SK-N-SH (cell line): ENCODE measurements around the gene OVAAL.

ENCODE experiments used
- EP300 ChIP-seq, 2 experiments: IDR thresholded peaks; 2 replicates each; pipeline versions ENCODE4 v1.4.0 to v1.6.1; 2012; ENCODE audit warnings: borderline replicate concordance in 1 of 2, low read depth in 1 of 2, low read length in 1 of 2
- EZH2phosphoT487 ChIP-seq: fragments of 200-600 bp; sonication (generic); IDR thresholded peaks from 2 replicates; pipeline ENCODE4 v1.6.1; 2017; ENCODE audit warnings: low read depth, mixed run types, mild to moderate bottlenecking, antibody characterized with exemption, moderate library complexity, borderline replicate concordance
- FOXJ3 ChIP-seq: sonication (generic); formaldehyde crosslinking; IDR thresholded peaks from 2 replicates; pipeline ENCODE4 v1.5.1; 2020; ENCODE audit warnings: mild to moderate bottlenecking, missing genetic modification reagents
- FOXM1 ChIP-seq: IDR thresholded peaks from 2 replicates; pipeline ENCODE4 v1.4.0; 2012; ENCODE audit warnings: low read depth, mild to moderate bottlenecking
- GABPA ChIP-seq: IDR thresholded peaks from 2 replicates; pipeline ENCODE4 v1.4.0; 2012; ENCODE audit warnings: low read depth, mild to moderate bottlenecking
- MXI1 ChIP-seq: IDR thresholded peaks from 2 replicates; pipeline ENCODE4 v1.6.1; 2012; ENCODE audit warnings: mild to moderate bottlenecking, low read depth, low read length, improper control_type of control experiment
- POLR2AphosphoS5 ChIP-seq: IDR thresholded peaks from 2 replicates; pipeline ENCODE4 v1.6.1; 2012; ENCODE audit warnings: low read depth, low read length
- TF ChIP-seq, protein P1 (sequence below): fragments of 200-600 bp; sonication (generic); IDR thresholded peaks from 2 replicates; pipeline ENCODE4 v1.6.1; 2017; ENCODE audit warnings: antibody characterized with exemption, mild to moderate bottlenecking, moderate library complexity
- TF ChIP-seq, protein P2 (sequence below): fragments of 150-350 bp; IDR thresholded peaks from 2 replicates; pipeline ENCODE4 v1.6.1; 2017; ENCODE audit warnings: antibody characterized with exemption, low read length, low read depth, borderline replicate concordance
- TF ChIP-seq, protein P3 (sequence below): IDR thresholded peaks from 2 replicates; pipeline ENCODE4 v1.6.1; 2012; ENCODE audit warnings: mild to moderate bottlenecking, low read depth, low read length, moderate library complexity

DNA sequence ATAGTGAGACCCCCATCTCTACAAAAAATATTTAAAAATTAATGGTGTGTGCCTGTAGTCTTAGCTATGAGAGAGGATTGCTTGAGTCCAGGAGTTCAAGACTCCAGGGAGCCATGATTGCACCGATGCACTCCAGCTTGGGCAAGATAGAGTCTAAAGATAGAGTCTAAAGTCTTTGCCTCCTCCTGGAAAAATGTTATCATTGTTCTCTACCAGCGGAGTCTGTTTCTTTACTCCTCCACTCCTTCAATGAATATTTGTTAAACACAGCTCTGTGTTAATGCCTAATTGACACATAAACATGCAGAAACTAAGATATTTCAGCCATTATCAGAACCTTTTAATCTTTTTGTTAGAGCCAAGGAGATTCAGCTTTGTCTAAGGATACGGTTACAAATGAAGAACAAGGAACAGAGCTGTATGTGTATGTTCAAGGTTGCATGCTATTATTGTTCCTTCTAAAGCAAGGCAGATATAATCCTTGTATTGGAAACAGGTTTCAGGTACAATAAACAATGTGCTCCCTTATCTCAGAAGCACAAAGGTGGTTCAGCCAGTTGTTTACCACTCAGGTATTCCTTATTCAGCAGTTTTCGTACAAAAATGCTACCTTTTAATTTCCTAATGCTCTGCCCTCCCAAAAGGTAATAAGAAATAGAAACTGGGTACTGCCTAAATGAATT is 15.4 kb downstream of the OVAAL start:
- TF ChIP-seq FOXJ3 (CRISPR knock-in tag) (no peak), FOXM1 (no peak), EP300 (IDR thresholded peaks at IDR 0.05; ENCODE audit: borderline replicate concordance in 1 of 2, low read depth in 1 of 2, low read length in 1 of 2) (no peak), EZH2phosphoT487 (no peak), GABPA (no peak), POLR2AphosphoS5 (no peak), MXI1 (no peak)
- TF ChIP-seq, protein P1, sequence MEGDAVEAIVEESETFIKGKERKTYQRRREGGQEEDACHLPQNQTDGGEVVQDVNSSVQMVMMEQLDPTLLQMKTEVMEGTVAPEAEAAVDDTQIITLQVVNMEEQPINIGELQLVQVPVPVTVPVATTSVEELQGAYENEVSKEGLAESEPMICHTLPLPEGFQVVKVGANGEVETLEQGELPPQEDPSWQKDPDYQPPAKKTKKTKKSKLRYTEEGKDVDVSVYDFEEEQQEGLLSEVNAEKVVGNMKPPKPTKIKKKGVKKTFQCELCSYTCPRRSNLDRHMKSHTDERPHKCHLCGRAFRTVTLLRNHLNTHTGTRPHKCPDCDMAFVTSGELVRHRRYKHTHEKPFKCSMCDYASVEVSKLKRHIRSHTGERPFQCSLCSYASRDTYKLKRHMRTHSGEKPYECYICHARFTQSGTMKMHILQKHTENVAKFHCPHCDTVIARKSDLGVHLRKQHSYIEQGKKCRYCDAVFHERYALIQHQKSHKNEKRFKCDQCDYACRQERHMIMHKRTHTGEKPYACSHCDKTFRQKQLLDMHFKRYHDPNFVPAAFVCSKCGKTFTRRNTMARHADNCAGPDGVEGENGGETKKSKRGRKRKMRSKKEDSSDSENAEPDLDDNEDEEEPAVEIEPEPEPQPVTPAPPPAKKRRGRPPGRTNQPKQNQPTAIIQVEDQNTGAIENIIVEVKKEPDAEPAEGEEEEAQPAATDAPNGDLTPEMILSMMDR = no peak
- TF ChIP-seq, protein P2, sequence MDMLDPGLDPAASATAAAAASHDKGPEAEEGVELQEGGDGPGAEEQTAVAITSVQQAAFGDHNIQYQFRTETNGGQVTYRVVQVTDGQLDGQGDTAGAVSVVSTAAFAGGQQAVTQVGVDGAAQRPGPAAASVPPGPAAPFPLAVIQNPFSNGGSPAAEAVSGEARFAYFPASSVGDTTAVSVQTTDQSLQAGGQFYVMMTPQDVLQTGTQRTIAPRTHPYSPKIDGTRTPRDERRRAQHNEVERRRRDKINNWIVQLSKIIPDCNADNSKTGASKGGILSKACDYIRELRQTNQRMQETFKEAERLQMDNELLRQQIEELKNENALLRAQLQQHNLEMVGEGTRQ = no peak
- TF ChIP-seq, protein P3, sequence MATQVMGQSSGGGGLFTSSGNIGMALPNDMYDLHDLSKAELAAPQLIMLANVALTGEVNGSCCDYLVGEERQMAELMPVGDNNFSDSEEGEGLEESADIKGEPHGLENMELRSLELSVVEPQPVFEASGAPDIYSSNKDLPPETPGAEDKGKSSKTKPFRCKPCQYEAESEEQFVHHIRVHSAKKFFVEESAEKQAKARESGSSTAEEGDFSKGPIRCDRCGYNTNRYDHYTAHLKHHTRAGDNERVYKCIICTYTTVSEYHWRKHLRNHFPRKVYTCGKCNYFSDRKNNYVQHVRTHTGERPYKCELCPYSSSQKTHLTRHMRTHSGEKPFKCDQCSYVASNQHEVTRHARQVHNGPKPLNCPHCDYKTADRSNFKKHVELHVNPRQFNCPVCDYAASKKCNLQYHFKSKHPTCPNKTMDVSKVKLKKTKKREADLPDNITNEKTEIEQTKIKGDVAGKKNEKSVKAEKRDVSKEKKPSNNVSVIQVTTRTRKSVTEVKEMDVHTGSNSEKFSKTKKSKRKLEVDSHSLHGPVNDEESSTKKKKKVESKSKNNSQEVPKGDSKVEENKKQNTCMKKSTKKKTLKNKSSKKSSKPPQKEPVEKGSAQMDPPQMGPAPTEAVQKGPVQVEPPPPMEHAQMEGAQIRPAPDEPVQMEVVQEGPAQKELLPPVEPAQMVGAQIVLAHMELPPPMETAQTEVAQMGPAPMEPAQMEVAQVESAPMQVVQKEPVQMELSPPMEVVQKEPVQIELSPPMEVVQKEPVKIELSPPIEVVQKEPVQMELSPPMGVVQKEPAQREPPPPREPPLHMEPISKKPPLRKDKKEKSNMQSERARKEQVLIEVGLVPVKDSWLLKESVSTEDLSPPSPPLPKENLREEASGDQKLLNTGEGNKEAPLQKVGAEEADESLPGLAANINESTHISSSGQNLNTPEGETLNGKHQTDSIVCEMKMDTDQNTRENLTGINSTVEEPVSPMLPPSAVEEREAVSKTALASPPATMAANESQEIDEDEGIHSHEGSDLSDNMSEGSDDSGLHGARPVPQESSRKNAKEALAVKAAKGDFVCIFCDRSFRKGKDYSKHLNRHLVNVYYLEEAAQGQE = no peak
